CD8-positive, alpha-beta memory T cell (primary cell): ENCODE data around the gene BCR. TPM values are rescaled to one million over a fixed set of nuclear protein-coding genes. Genes with fewer than 3 reads are reported as not detected.
A peak's percentile ranks its signal among the peaks of the same experiment; 100 is the strongest.

Experiments
- CTCF ChIA-PET: fragments of 350-600 bp; sonication (Branson Sonifier 250); formaldehyde crosslinking; loops from one replicate; lab custom pipeline; 2021; ENCODE audit warnings: antibody characterized with exemption; lab: Charles Lee
- POLR2A ChIA-PET: fragments of 350-600 bp; sonication (Branson Sonifier 250); formaldehyde crosslinking; loops from one replicate; lab custom pipeline; 2021; ENCODE audit warnings: antibody characterized with exemption; lab: Charles Lee
- DNase-seq, 5 donors: peaks; one replicate each; pipeline versions ENCODE4 v3.0.0 to v3.0.0-alpha.2; 2020 to 2022; ENCODE audit warnings: mixed read lengths in 1 of 5
- H3K27ac ChIP-seq: one replicate; pipeline ENCODE4 v1.7.0; 2013; ENCODE audit warnings: low read depth, mild to moderate bottlenecking, low read length, moderate library complexity
- H3K27me3 ChIP-seq: 2 replicates; pipeline ENCODE4 v1.7.0; 2013; ENCODE audit warnings: low read length, mild to moderate bottlenecking; ENCODE audit not compliant: insufficient read depth, poor library complexity, severe bottlenecking
- H3K36me3 ChIP-seq: 2 replicates; pipeline ENCODE4 v1.7.0; 2013; ENCODE audit warnings: mild to moderate bottlenecking, low read length, moderate library complexity; ENCODE audit not compliant: insufficient read depth
- H3K4me1 ChIP-seq: 2 replicates; pipeline ENCODE4 v1.7.0; 2013; ENCODE audit warnings: mild to moderate bottlenecking, low read length, moderate library complexity; ENCODE audit not compliant: insufficient read depth
- H3K4me3 ChIP-seq: 2 replicates; pipeline ENCODE4 v1.7.0; 2013; ENCODE audit warnings: mild to moderate bottlenecking, low read length
- H3K9me3 ChIP-seq: 2 replicates; pipeline ENCODE4 v1.7.0; 2013; ENCODE audit warnings: mild to moderate bottlenecking, low read length
- H3K27ac Mint-ChIP-seq, 8 donors: one replicate each; pipeline ENCODE4 v1.8.0; 2020 to 2021; ENCODE audit warnings: mixed read lengths in 8 of 8, mild to moderate bottlenecking in 6 of 8, inconsistent platforms in 3 of 8, moderate library complexity in 3 of 8
- H3K27me3 Mint-ChIP-seq, 2 donors: one replicate each; pipeline ENCODE4 v1.8.0; 2020 to 2021; ENCODE audit warnings: mixed read lengths in 2 of 2, mild to moderate bottlenecking in 1 of 2, moderate library complexity in 1 of 2
- H3K36me3 Mint-ChIP-seq, 3 donors: one replicate each; pipeline ENCODE4 v1.8.0; 2020 to 2021; ENCODE audit warnings: mixed read lengths in 3 of 3, inconsistent platforms in 1 of 3, mild to moderate bottlenecking in 1 of 3
- H3K4me1 Mint-ChIP-seq, 3 donors: one replicate each; pipeline ENCODE4 v1.8.0; 2020 to 2021; ENCODE audit warnings: mixed read lengths in 3 of 3, inconsistent platforms in 1 of 3, mild to moderate bottlenecking in 1 of 3
- H3K4me3 Mint-ChIP-seq, 7 donors: one replicate each; pipeline ENCODE4 v1.8.0; 2020 to 2021; ENCODE audit warnings: mixed read lengths in 7 of 7, mild to moderate bottlenecking in 6 of 7, moderate library complexity in 4 of 7, inconsistent platforms in 2 of 7
- H3K9me3 Mint-ChIP-seq, 5 donors: one replicate each; pipeline ENCODE4 v1.8.0; 2020 to 2022; ENCODE audit warnings: mixed read lengths in 5 of 5, mild to moderate bottlenecking in 3 of 5, moderate library complexity in 2 of 5, inconsistent platforms in 1 of 5
- polyA plus RNA-seq: library from polyadenylated mRNA; unstranded; fragments of 300-500 nt; fragmentation: Illumina TruSeq; gene quantifications from one replicate; pipeline ENCODE4 v1.2.3, GENCODE V29; 2021
- total RNA-seq, 2 experiments: library from RNA; stranded (reverse); gene quantifications; one replicate each; pipeline ENCODE4 v1.2.3, GENCODE V29; 2021

BCR gene
- total and polyA plus RNA-seq, 3 experiments from 2014 or later: 18.4 to 34.7 (median 33.2) TPM

DNA sequence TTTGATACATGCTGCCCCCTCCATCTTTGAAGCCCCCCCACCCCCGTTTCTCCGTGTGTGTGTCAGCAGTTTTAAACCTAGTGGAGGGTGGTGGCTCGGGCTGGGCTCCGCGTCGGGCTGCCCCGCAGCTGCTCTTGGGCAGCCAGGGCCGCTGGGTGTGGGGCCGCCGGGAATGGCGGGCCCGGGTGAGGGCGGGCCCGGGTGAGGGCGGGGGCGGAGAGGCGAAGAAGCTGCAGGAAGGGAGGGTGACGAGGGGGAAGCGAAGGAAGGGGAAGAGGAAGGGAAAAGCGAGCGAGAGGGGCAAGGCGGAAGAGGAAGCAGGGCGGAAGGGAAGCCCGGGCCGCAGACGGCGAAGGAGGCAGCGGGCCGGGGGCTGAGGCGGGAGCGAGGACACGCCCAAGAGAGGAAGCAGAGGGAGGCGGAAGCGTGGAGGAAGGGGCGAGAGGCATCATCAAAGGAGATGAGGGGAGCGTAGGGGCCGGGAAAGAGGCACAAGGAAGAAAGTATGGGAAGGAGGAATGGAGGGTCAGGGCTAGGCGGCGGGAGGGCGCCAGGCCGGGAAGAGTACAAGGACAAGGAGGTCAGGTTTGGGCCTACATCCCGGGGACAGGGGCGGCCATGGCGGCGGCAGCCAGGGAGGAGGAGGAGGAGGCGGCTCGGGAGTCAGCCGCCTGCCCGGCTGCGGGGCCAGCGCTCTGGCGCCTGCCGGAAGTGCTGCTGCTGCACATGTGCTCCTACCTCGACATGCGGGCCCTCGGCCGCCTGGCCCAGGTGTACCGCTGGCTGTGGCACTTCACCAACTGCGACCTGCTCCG lies 82.4 kb downstream of the BCR start:
- H3K27ac ChIP-seq: no peak overlapping the region
- peaks cover 18% of the 10 kb centered on the region for H3K36me3 ChIP-seq
- Mint-ChIP-seq H3K4me3 (no peak overlapping the region), H3K27ac (peak overlapping the region in 5 of 8 donors; percentile 33 to 96 (median 89)), H3K36me3 (peaks cover 0 to 77% (median 5%) of the 10 kb centered on the region in 3 donors), H3K9me3 (peaks cover 0 to 2% (median 0%) of the 10 kb centered on the region in 5 donors), H3K27me3 (no peaks in the 10 kb centered on the region), H3K4me1 (peaks cover 5 to 13% (median 11%) of the 10 kb centered on the region in 3 donors)
- H3K27me3 ChIP-seq: no peaks in the 10 kb centered on the region
- H3K9me3 ChIP-seq: no peaks in the 10 kb centered on the region
- ChIA-PET POLR2A (no interaction called here), CTCF (interaction anchor here (1.3 kb wide), 1 partner anchor 20 kb away, joined by 3 read pairs; no protein-coding TSS in a partner anchor)
- H3K4me1 ChIP-seq: peaks cover 6% of the 10 kb centered on the region
- H3K4me3 ChIP-seq: no peak overlapping the region
- no peak for DNase-seq

DNA sequence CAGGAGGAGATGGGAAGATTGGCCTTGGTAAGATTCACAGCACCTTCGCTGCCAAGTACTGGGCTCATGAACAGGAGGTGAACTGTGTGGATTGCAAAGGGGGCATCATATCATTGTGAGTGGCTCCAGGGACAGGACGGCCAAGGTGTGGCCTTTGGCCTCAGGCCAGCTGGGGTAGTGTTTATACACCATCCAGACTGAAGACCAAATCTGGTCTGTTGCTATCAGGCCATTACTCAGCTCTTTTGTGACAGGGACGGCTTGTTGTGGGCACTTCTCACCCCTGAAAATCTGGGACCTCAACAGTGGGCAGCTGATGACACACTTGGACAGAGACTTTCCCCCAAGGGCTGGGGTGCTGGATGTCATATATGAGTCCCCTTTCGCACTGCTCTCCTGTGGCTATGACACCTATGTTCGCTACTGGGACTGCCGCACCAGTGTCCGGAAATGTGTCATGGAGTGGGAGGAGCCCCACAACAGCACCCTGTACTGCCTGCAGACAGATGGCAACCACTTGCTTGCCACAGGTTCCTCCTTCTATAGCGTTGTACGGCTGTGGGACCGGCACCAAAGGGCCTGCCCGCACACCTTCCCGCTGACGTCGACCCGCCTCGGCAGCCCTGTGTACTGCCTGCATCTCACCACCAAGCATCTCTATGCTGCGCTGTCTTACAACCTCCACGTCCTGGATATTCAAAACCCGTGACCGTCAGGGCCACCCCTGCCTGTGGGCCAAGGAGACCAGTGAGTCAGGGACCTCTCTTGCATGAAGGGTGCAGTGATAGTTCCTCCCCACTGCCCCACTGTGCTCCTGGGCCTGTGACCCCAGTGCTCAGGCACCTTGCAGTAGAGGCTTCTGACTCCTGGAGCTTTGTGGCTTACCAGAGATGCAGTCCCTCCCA lies 83.6 kb downstream of the BCR start:
- peaks cover 0 to 78% (median 8%) of the 10 kb centered on the region in 3 donors for H3K36me3 Mint-ChIP-seq
- no peaks in the 10 kb centered on the region for H3K9me3 Mint-ChIP-seq
- peak overlapping the region; percentile 82 to 98 (median 95) for H3K27ac Mint-ChIP-seq
- POLR2A ChIA-PET: no interaction called here
- peak; percentile 54 to 85 (median 63) for DNase-seq
- H3K27ac ChIP-seq: peak overlapping the region; percentile 45
- H3K4me3 ChIP-seq: no peak overlapping the region
- H3K27me3 ChIP-seq: no peaks in the 10 kb centered on the region
- H3K4me3 Mint-ChIP-seq: peak overlapping the region in 4 of 7 donors; percentile 21 to 54 (median 35)
- H3K36me3 ChIP-seq: peaks cover 24% of the 10 kb centered on the region
- H3K4me1 ChIP-seq: peaks cover 6% of the 10 kb centered on the region
- no peaks in the 10 kb centered on the region for H3K27me3 Mint-ChIP-seq
- CTCF ChIA-PET: interaction anchor here (1.2 kb wide), 1 partner anchor 80 kb away, joined by 4 read pairs; no protein-coding TSS in a partner anchor
- peaks cover 5 to 13% (median 11%) of the 10 kb centered on the region in 3 donors for H3K4me1 Mint-ChIP-seq
- no peaks in the 10 kb centered on the region for H3K9me3 ChIP-seq

DNA sequence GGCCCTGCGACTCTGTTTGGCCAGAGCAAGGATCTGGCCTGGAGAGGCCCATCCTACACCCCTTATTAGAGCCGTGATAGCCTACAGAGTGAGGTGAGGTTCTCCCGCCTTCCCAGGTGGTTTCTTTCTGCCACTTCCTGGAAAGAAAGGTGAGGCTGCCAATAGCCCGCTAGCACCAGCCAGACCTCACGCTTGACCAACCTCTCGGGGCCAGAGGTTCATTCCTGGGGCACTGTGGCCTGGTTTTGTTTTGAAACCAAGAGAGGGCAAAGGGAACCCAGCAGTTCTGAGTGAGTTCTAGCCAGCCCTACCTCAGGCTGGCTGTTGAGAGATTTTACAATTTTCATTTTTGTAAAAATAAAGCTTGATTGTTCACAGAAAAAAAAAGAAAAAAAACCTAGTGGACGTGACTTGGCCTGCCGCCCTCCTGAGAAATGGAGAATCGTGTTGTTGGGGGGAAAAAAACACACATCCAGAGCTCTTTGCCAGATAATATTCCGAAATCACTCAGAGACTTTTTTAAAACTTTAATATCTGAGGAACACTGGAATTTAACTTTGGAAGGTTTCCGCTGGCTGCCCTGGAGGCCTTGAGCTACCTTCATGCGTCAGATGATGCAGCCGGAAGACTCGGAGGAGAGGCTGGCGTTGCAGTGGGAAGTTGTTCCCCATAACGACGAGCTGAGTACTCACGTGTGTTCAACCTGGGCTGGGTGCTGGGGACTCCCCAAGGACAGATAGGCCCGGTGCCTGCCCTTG lies 84.5 kb downstream of the BCR start:
- Histone ChIP-seq H3K4me3 (no peak overlapping the region), H3K9me3 (no peaks in the 10 kb centered on the region), H3K27me3 (no peaks in the 10 kb centered on the region), H3K36me3 (peaks cover 26% of the 10 kb centered on the region), H3K4me1 (peaks cover 6% of the 10 kb centered on the region), H3K27ac (peak overlapping the region; percentile 45)
- POLR2A ChIA-PET: no interaction called here
- Mint-ChIP-seq H3K36me3 (peaks cover 0 to 83% (median 8%) of the 10 kb centered on the region in 3 donors), H3K27me3 (no peaks in the 10 kb centered on the region), H3K9me3 (no peaks in the 10 kb centered on the region), H3K27ac (peak overlapping the region; percentile 82 to 98 (median 92)), H3K4me3 (peak overlapping the region in 2 of 7 donors; percentile 21 to 39), H3K4me1 (peaks cover 5 to 13% (median 11%) of the 10 kb centered on the region in 3 donors)
- CTCF ChIA-PET: interaction anchor here (1.2 to 2.1 kb wide), 2 partner anchors 17 to 81 kb away, joined by 4 to 7 read pairs; no protein-coding TSS in a partner anchor
- no peak for DNase-seq

DNA sequence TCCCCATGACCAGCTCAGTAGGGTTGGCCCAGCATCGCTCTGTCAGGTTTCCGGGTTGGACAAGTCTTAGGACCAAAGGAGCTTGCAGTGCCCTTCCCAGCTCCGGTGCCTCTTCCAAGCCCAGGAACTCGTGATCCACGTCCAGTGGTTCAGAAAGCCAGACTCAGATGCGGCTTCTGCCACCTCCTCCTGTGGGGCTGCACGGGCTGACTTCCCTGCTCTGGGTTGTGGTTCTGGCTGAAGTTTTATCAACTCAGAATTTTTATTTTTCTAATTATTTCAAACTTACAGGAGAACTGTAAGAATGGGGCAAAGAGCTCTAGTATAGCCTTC lies 85.0 kb downstream of the BCR start:
- no peak overlapping the region for H3K4me3 Mint-ChIP-seq
- Histone ChIP-seq H3K36me3 (peaks cover 28% of the 10 kb centered on the region), H3K4me3 (no peak overlapping the region), H3K27me3 (no peaks in the 10 kb centered on the region), H3K4me1 (peaks cover 6% of the 10 kb centered on the region), H3K9me3 (no peaks in the 10 kb centered on the region), H3K27ac (no peak overlapping the region)
- peaks cover 5 to 13% (median 11%) of the 10 kb centered on the region in 3 donors for H3K4me1 Mint-ChIP-seq
- ChIA-PET CTCF (interaction anchor here (2.1 kb wide), 1 partner anchor 17 kb away, joined by 7 read pairs; no protein-coding TSS in a partner anchor), POLR2A (no interaction called here)
- peaks cover 0 to 83% (median 10%) of the 10 kb centered on the region in 3 donors for H3K36me3 Mint-ChIP-seq
- H3K27ac Mint-ChIP-seq: peak overlapping the region in 4 of 8 donors; percentile 51 to 91 (median 72)
- no peak for DNase-seq
- no peaks in the 10 kb centered on the region for H3K27me3 Mint-ChIP-seq
- H3K9me3 Mint-ChIP-seq: no peaks in the 10 kb centered on the region

DNA sequence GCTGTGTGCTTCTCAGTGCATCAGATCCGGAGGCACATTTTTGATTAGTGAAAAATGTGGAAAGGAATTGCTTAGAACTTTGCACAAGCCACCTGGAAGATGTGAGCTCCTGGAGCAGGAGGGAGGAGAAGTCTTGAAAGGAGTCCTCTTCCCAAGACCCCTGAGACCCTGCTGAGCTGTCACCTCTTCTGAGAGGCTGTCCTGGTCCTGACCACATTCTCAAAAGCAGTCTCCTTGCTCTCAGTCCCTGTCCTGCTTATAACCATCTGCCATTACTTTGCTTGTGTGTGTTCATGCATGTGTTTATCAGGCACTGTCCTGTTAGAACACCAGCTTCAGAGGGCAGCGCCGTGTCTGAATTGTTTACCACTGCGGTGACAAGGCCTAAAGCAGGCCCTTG lies 86.5 kb downstream of the BCR start:
- ChIA-PET CTCF (no interaction called here), POLR2A (no interaction called here)
- no peaks in the 10 kb centered on the region for H3K27me3 Mint-ChIP-seq
- H3K9me3 Mint-ChIP-seq: no peaks in the 10 kb centered on the region
- H3K27ac ChIP-seq: no peak overlapping the region
- H3K4me1 ChIP-seq: peaks cover 6% of the 10 kb centered on the region
- H3K27me3 ChIP-seq: no peaks in the 10 kb centered on the region
- no peaks in the 10 kb centered on the region for H3K9me3 ChIP-seq
- no peak for DNase-seq
- H3K27ac Mint-ChIP-seq: peak overlapping the region in 6 of 8 donors; percentile 17 to 92 (median 48)
- H3K4me3 ChIP-seq: no peak overlapping the region
- H3K36me3 ChIP-seq: peaks cover 34% of the 10 kb centered on the region
- H3K4me3 Mint-ChIP-seq: no peak overlapping the region
- peaks cover 0 to 85% (median 10%) of the 10 kb centered on the region in 3 donors for H3K36me3 Mint-ChIP-seq
- peaks cover 5 to 13% (median 11%) of the 10 kb centered on the region in 3 donors for H3K4me1 Mint-ChIP-seq

DNA sequence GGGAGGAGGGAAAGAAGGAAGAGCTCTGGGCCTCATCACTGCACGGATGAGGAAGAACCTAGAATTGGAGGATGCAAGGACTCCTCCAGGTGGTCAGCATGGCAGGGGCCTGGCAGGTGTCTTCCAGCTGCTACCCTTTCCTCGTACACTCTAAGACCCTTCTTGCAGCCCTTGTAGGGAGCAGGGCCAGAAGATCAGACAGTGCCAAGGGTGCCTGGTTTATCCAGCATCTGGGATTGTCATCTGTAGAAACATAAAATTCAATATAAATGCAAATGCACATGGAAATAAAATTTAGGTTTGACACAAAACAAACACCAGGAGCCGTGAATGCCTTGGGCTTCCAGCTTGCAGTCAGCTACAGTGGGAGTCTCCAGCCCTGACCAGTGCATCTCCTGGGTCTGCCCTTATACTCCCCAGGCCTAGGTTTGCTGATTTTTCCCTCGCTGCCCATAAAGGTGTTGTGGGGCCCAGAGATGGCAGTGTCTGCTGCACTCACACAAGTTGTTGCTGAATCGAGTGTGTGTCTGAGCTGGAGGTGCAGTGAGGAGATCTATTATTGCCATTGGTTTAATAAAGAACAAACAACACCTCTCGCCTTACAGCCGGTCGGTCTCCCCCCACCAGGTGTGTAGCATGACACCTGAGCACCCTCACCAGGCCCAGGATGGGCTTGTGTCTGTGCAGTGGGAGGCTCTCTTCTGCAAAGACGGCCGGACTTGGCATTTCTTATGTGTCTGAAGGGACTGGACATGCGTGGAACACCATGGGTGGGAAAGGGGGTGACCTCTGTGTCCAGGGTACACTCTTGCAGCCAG lies 87.1 kb downstream of the BCR start:
- Mint-ChIP-seq H3K4me1 (peaks cover 5 to 13% (median 11%) of the 10 kb centered on the region in 3 donors), H3K27ac (peak overlapping the region in 4 of 8 donors; percentile 50 to 92 (median 76)), H3K27me3 (no peaks in the 10 kb centered on the region), H3K9me3 (no peaks in the 10 kb centered on the region), H3K4me3 (peak overlapping the region in 1 of 7 donors; percentile 72), H3K36me3 (peaks cover 0 to 88% (median 10%) of the 10 kb centered on the region in 3 donors)
- Histone ChIP-seq H3K27me3 (no peaks in the 10 kb centered on the region), H3K4me3 (no peak overlapping the region), H3K9me3 (no peaks in the 10 kb centered on the region), H3K36me3 (peaks cover 32% of the 10 kb centered on the region), H3K27ac (no peak overlapping the region), H3K4me1 (peaks cover 6% of the 10 kb centered on the region)
- no peak for DNase-seq
- CTCF ChIA-PET: interaction anchor here (2.3 kb wide), 1 partner anchor 14 kb away, joined by 8 read pairs; no protein-coding TSS in a partner anchor
- POLR2A ChIA-PET: no interaction called here
